Liver (tissue), 9 donors: ENCODE results near the gene EEF1A1. TPM values are rescaled to one million over a fixed set of nuclear protein-coding genes. Genes with fewer than 3 reads are reported as not detected.
"Not testable (repeated sequence)": the region's sequence is repeated elsewhere in the genome, so short reads cannot be mapped to it uniquely, and the experiment has no call there.

ENCODE experiments used
- DNase-seq: peaks from one replicate; pipeline ENCODE4 v3.0.0-alpha.2; 2017; ENCODE audit warnings: low spot score
- H3K27ac ChIP-seq, 2 donors: one replicate each; pipeline ENCODE4 v1.7.0; 2013; ENCODE audit warnings: inconsistent platforms in 2 of 2, low read length in 2 of 2, control low read depth in 1 of 2, low read depth in 1 of 2, mild to moderate bottlenecking in 1 of 2
- H3K27me3 ChIP-seq, 4 donors: one replicate each; pipeline versions ENCODE4 v1.6.1 to v1.7.0; 2013; ENCODE audit warnings: low read length in 3 of 4, inconsistent platforms in 1 of 4, mild to moderate bottlenecking in 1 of 4, moderate library complexity in 1 of 4; ENCODE audit not compliant: control insufficient read depth in 4 of 4, insufficient read depth in 4 of 4
- H3K36me3 ChIP-seq, 4 donors: one replicate each; pipeline versions ENCODE4 v1.6.1 to v1.7.0; 2013; ENCODE audit warnings: low read length in 3 of 4, mild to moderate bottlenecking in 3 of 4, low read depth in 1 of 4, moderate library complexity in 1 of 4; ENCODE audit not compliant: control insufficient read depth in 4 of 4, insufficient read depth in 3 of 4
- H3K4me1 ChIP-seq, 4 donors: one replicate each; pipeline versions ENCODE4 v1.6.1 to v1.7.0; 2013; ENCODE audit warnings: low read length in 3 of 4, mild to moderate bottlenecking in 3 of 4, moderate library complexity in 1 of 4; ENCODE audit not compliant: control insufficient read depth in 4 of 4, insufficient read depth in 4 of 4
- H3K4me3 ChIP-seq, 3 donors: one replicate each; pipeline versions ENCODE4 v1.6.1 to v1.7.0; 2013; ENCODE audit warnings: low read length in 3 of 3, control low read depth in 1 of 3, low read depth in 1 of 3, mild to moderate bottlenecking in 1 of 3
- H3K9ac ChIP-seq, 2 donors: one replicate each; pipeline ENCODE4 v1.7.0; 2013; ENCODE audit warnings: low read length in 2 of 2, mild to moderate bottlenecking in 2 of 2, moderate library complexity in 2 of 2, control low read depth in 1 of 2, low read depth in 1 of 2
- H3K9me3 ChIP-seq, 4 donors: one replicate each; pipeline versions ENCODE4 v1.6.1 to v1.7.0; 2013; ENCODE audit warnings: low read length in 3 of 4; ENCODE audit not compliant: control insufficient read depth in 4 of 4
- CTCF ChIP-seq: fragments of 150-350 bp; IDR thresholded peaks from 2 replicates; pipeline ENCODE4 v1.5.1; 2017; ENCODE audit warnings: improper control_type of control experiment, low read depth, low read length; ENCODE audit not compliant: missing input control
- FOXA1 ChIP-seq: IDR thresholded peaks from 2 replicates; pipeline ENCODE4 v1.6.1; 2016; ENCODE audit warnings: antibody characterized with exemption
- FOXA2 ChIP-seq: IDR thresholded peaks from 2 replicates; pipeline ENCODE4 v1.6.1; 2016; ENCODE audit warnings: antibody characterized with exemption
- HNF4A ChIP-seq, 2 donors: conservative IDR thresholded peaks; 2 replicates each; pipeline ENCODE4 v1.6.1; 2016; ENCODE audit warnings: antibody characterized with exemption in 2 of 2, mild to moderate bottlenecking in 2 of 2
- HNF4G ChIP-seq: IDR thresholded peaks from 2 replicates; pipeline ENCODE4 v1.6.1; 2016; ENCODE audit warnings: antibody characterized with exemption
- JUND ChIP-seq, 2 donors: IDR thresholded peaks; 2 replicates each; pipeline ENCODE4 v1.6.1; 2016; ENCODE audit warnings: antibody characterized with exemption in 2 of 2
- NR2F2 ChIP-seq: IDR thresholded peaks from 2 replicates; pipeline ENCODE4 v1.6.1; 2016; ENCODE audit warnings: antibody characterized with exemption
- RAD21 ChIP-seq, 2 donors: IDR thresholded peaks; 2 replicates each; pipeline ENCODE4 v1.6.1; 2016; ENCODE audit warnings: antibody characterized with exemption in 2 of 2, mild to moderate bottlenecking in 2 of 2
- RXRA ChIP-seq, 2 donors: IDR thresholded peaks; 2 replicates each; pipeline ENCODE4 v1.6.1; 2017 to 2018; ENCODE audit warnings: antibody characterized with exemption in 2 of 2, mild to moderate bottlenecking in 1 of 2
- SP1 ChIP-seq: IDR thresholded peaks from 2 replicates; pipeline ENCODE4 v1.6.1; 2018; ENCODE audit warnings: antibody characterized with exemption, mild to moderate bottlenecking
- YY1 ChIP-seq: IDR thresholded peaks from 2 replicates; pipeline ENCODE4 v1.6.1; 2016; ENCODE audit warnings: antibody characterized with exemption, mild to moderate bottlenecking
- WGBS: extraction: QIAGEN DNeasy Blood & Tissue Kit; methylation state at CpG from one replicate; pipeline ENCODE4 v1.1.7; 2013; 5-methylcytosine and 5-hydroxymethylcytosine counted together
- polyA plus RNA-seq, 2 donors: library from polyadenylated mRNA; stranded (reverse) in 1 of 2; unstranded in 1 of 2; fragments of 200-250 nt in 1 of 2; fragments of >200 nt in 1 of 2; fragmentation: Nextera tagmentation in 1 of 2; extraction: Ambion mirVana in 1 of 2; gene quantifications; one replicate each; pipeline versions ENCODE4 v1.2.1 to v1.2.3, GENCODE V29; 2013 to 2015
- total RNA-seq, 2 donors: library from RNA; depleted of rRNA; stranded (reverse); fragments of >200 nt; gene quantifications; one replicate each; pipeline ENCODE4 v1.2.3, GENCODE V29; 2014
- TF ChIP-seq, protein P1 (sequence below): IDR thresholded peaks from 2 replicates; pipeline ENCODE4 v1.6.1; 2016; ENCODE audit warnings: antibody characterized with exemption
- TF ChIP-seq, protein P2 (sequence below): IDR thresholded peaks from 2 replicates; pipeline ENCODE4 v1.6.1; 2016; ENCODE audit warnings: antibody characterized with exemption
- donor health status: healthy.
- donor health status: healthy.
- donor health status: healthy.
- donor health status: healthy.
- donor health status: healthy.

The EEF1A1 gene
- total and polyA plus RNA-seq, 4 donors, result 1,383 to 7,379 (median 3,535) TPM

DNA sequence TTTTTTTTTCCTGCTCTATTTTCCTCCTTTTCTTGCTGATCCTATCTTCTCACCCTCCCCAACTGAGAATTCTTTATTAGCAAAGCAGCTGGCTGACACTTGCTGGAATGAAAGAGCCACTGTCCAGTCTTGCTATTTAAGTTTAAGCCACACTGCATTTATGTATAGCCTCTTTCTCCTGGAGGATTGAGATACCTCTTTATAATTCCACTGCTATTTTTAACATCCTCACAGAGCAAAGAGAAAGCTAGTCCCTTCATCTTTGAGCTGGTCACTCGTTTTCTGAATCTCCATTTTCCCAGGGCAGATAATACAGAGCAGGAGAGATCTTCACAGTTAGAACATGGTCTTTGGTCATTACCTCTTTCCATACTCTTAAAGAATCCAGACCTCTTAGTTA lies 36.0 kb upstream of the EEF1A1 start:
- Histone ChIP-seq H3K27me3 (no peaks in the 10 kb centered on the region), H3K4me1 (peaks cover 0 to 9% (median 2%) of the 10 kb centered on the region in 4 donors), H3K27ac (no peak overlapping the region), H3K9ac (no peak overlapping the region), H3K4me3 (no peak overlapping the region), H3K9me3 (no peaks in the 10 kb centered on the region), H3K36me3 (no peaks in the 10 kb centered on the region)
- WGBS, result 80% methylated on average over 1 of the region's 1 CpG
- DNase-seq, result no peak
- TF ChIP-seq RAD21 (IDR thresholded peaks at IDR 0.05), result no peak
- no peak for TF ChIP-seq HNF4A (conservative IDR thresholded peaks at IDR 0.05)
- TF ChIP-seq SP1, result no peak
- TF ChIP-seq FOXA1, result no peak
- no peak for TF ChIP-seq CTCF
- no peak for TF ChIP-seq FOXA2
- no peak for TF ChIP-seq RXRA (IDR thresholded peaks at IDR 0.05)
- no peak for TF ChIP-seq NR2F2
- TF ChIP-seq HNF4G, result no peak
- no peak for TF ChIP-seq YY1
- TF ChIP-seq JUND (IDR thresholded peaks at IDR 0.05), result no peak
- TF ChIP-seq, protein P1, sequence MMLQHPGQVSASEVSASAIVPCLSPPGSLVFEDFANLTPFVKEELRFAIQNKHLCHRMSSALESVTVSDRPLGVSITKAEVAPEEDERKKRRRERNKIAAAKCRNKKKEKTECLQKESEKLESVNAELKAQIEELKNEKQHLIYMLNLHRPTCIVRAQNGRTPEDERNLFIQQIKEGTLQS, result no peak
- TF ChIP-seq, protein P2, sequence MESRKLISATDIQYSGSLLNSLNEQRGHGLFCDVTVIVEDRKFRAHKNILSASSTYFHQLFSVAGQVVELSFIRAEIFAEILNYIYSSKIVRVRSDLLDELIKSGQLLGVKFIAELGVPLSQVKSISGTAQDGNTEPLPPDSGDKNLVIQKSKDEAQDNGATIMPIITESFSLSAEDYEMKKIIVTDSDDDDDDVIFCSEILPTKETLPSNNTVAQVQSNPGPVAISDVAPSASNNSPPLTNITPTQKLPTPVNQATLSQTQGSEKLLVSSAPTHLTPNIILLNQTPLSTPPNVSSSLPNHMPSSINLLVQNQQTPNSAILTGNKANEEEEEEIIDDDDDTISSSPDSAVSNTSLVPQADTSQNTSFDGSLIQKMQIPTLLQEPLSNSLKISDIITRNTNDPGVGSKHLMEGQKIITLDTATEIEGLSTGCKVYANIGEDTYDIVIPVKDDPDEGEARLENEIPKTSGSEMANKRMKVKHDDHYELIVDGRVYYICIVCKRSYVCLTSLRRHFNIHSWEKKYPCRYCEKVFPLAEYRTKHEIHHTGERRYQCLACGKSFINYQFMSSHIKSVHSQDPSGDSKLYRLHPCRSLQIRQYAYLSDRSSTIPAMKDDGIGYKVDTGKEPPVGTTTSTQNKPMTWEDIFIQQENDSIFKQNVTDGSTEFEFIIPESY, result no peak

DNA sequence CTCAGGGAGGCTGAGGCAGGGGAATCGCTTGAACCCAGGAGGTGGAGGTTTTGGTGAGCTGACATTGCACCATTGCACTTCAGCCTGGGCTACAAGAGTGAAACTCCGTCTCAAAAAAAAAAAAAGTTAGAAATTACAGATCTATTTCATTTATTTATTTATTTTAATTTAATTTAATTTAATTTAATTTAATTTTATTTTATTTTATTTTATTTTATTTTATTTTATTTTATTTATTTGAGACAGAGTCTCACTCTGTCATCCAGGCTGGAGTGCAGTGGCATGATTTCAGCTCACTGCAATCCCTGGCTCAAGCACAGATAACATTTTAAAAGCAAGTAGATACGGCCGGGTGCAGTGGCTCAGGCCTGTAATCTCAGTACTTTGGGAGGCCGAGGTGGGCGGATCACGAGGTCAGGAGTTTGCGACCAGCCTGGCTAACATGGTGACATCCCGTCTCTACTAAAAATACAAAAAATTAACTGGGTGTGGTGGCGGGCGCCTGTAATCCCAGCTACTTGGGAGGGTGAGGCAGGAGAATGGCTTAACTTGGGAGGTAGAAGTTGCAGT lies 34.6 kb upstream of the EEF1A1 start:
- H3K9ac ChIP-seq, DNase-seq, H3K27me3 ChIP-seq, H3K36me3 ChIP-seq, H3K4me1 ChIP-seq, H3K9me3 ChIP-seq, H3K4me3 ChIP-seq, H3K27ac ChIP-seq: not testable (repeated sequence)
- 93% methylated on average over 11 of the region's 11 CpGs for WGBS

DNA sequence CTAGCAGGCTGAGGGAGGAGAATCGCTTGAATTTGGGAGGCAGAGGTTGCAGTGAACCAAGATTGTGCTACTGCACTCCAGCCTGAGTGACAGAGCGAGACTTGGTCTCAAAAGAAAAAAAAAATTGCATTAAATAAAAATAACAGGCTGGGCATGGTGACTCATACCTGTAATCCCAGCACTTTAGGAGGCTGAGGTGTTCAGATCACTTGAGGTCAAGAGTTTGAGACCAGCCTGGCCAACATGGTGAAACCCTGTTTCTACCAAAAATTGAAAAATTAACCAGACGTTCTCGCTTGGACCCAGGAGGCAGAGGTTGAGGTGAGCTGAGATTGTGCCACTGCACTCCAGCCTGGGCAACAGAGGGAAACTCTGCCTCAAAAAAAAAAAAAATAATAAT lies 30.3 kb upstream of the EEF1A1 start:
- not testable (repeated sequence) for H3K4me3 ChIP-seq, DNase-seq
- WGBS, result 87% methylated on average over 4 of the region's 4 CpGs

More for the DNA sequence above, 30.3 kb upstream of the EEF1A1 start:
- H3K27ac ChIP-seq, H3K36me3 ChIP-seq, H3K27me3 ChIP-seq, H3K9me3 ChIP-seq, H3K9ac ChIP-seq: not testable (repeated sequence)
- peaks cover 3 to 19% (median 7%) of the 10 kb centered on the region in 4 donors for H3K4me1 ChIP-seq
